ENCODE measurements around the gene GNB1L.

Gene GNB1L

DNA sequence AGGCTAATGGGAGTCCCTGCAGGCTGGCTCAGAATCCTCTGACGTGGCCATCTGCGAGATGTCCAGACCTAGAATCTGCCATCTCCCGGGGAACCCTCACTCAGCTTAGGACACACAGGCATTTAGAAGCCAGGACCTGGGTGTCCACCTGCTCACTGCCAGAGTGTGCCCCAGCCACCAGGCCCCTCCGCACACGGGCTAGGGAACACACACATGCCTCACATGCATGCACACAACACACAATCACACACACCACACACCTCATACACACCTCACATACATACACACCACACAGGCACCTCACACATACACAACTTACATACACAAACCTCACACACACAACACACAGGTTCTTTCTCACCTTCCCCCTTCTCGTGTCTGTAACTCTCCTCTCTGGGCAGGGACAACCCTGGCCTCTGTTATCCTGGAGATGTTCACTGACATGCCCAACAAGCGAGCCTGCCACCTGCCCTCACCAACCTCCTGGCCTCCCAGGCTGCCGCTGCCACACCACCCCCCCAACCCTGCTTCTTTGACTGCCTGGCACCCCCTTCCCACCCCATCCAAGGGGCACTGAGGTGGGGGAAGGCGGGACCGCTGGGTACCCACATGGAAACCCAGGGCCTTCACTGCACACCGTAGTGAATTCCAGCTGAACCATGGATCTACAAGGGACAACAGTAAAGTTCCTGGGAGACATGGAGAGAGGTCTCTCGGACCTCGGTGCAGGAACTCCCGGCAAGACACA lies 38.1 kb downstream of the GNB1L start:
- TF ChIP-seq, protein P1, sequence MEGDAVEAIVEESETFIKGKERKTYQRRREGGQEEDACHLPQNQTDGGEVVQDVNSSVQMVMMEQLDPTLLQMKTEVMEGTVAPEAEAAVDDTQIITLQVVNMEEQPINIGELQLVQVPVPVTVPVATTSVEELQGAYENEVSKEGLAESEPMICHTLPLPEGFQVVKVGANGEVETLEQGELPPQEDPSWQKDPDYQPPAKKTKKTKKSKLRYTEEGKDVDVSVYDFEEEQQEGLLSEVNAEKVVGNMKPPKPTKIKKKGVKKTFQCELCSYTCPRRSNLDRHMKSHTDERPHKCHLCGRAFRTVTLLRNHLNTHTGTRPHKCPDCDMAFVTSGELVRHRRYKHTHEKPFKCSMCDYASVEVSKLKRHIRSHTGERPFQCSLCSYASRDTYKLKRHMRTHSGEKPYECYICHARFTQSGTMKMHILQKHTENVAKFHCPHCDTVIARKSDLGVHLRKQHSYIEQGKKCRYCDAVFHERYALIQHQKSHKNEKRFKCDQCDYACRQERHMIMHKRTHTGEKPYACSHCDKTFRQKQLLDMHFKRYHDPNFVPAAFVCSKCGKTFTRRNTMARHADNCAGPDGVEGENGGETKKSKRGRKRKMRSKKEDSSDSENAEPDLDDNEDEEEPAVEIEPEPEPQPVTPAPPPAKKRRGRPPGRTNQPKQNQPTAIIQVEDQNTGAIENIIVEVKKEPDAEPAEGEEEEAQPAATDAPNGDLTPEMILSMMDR (IDR thresholded peaks at IDR 0.05): no peak

DNA sequence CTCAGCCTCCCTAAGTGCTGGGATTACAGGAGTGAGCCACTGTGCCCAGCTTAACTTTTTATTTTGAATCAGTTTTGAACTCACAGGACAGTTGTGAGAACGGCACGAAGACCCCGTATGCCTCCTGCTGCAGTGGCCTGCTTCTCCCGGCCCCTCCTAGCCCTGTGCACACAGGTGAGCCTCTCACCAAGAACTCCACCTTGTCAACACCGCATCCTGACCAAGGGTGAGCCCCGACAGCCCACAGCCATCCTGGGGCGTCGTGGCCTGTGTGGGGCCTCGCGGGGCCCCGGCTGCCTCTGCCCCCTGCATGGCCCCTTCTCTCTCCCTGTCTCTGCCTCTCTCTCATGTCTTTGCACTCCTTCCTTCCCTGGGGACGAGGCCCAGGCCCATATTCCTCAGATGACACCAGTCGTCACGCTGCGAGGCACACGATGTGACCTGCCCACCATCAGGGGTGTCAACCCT lies 38.8 kb downstream of the GNB1L start:
- TF ChIP-seq, protein P1 (IDR thresholded peaks at IDR 0.05): no peak

DNA sequence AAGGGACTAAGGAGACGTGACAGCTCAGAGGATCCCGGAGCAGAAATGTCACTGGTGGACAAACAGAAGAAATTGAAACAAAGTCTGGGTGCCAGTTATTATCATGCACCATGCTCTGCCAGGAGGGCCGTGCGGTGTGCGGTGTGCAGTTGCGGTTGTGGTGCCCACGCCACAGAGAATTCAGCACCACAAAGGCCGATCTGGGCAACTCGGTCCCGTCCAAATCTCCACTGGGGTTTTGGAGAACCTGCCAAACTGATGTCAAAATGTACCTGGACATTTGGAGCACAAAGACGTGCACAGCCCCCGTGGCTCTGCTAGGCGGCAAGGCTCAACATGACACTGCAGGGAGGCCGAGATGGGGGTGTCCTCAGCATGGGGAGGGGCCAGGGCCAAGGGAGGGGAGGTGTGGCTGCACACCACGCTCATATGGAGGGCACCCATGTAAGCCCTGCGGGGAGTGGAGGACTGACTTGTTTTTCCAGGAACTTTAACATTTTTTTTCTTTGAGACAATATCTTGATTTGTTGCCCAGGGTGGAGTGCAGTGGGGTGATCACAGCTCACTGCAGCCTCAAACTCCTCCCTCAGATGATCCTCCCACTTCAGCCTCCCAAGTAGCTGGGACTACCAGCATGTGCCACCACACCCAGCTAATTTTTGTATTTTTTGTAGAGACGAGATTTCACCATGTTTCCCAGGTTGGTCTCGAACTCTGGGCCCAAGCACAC lies 39.4 kb downstream of the GNB1L start:
- TF ChIP-seq, protein P1 (IDR thresholded peaks at IDR 0.05): no peak

DNA sequence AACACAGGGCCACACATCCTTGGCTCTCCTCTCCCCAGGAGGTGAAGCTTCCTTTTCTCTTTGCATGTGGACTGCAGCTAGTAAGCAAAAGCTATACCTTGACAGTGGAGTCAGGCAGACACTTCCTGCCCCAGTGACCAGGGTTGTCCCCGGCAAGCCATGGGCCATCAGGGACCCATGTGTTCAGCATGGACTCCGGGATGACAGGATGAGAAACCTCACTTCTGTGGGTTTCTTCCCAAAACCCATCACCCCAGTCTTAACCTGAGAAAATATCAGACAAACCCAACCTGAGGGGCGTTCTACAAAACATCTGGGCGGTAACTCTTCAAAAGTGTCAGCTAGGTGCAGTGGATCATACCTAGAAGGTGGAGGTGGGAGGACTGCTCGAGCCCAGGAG lies 40.2 kb downstream of the GNB1L start:
- TF ChIP-seq, protein P1 (IDR thresholded peaks at IDR 0.05): no peak

DNA sequence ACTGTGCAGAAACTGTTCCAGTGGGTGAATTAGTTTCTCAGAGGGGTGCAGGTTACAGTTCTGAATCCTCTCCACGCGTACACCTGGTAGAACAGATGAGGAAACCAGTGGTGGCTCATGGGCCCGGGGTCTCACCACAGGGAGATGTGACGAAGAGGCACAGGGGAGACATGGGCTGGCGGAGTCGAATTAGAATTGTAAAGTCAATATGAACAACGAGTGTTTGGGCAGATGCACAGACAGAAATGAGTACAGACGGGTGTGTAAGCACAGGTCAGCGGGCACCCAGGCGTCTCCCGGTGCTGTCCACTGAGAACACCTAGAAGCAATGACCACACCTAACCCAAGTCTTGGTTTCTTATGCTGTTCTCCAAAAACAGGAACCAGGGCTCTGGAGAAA lies 41.8 kb downstream of the GNB1L start:
- TF ChIP-seq, protein P1 (IDR thresholded peaks at IDR 0.05): no peak

DNA sequence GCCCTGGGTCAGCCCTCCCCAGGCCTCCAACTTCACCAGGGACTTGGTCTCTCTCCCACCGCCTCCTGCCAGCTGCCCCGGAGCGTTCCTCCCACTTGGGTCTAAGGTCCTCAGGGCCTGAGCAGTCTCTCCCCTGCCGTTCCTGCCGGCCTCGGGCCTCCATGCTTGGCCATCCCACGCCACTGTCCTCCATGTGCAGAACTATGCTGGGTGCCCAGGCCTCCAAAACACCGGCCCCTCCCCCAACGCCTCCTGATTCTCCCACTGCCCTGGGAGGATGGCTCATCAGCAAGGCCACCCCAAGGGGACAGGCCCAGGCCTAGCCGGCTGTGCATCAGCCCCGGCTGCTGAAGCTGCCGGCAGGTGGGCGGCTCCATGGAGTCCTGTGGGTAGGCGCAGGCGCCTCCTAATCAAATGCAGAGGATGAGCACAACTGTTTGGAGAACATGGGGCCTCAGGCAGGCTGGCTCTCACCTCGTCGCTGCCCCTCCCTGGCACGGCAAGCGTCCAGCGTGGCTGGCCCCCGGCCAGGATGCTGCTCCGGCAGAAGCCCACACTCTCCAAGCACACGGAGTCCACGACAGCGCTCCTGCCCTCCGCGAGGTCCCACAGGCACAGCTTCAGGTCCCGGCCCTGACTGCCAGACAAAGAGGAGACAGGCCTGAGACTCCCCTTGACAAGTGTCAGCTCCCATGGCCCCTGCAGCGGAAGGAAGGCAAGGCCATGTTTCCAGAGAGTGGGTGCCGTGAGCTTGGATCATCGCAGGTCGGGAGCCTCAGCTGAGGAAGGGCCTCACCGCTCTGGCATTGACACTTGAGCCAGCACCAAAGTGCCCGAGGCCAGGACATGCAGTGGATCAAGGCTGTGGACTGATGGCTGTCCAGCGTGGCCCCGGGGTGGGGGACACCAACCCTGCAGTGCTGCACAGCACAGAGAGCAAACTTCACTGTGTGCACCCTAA lies 42.6 kb downstream of the GNB1L start:
- TF ChIP-seq, protein P1 (IDR thresholded peaks at IDR 0.05): no peak

DNA sequence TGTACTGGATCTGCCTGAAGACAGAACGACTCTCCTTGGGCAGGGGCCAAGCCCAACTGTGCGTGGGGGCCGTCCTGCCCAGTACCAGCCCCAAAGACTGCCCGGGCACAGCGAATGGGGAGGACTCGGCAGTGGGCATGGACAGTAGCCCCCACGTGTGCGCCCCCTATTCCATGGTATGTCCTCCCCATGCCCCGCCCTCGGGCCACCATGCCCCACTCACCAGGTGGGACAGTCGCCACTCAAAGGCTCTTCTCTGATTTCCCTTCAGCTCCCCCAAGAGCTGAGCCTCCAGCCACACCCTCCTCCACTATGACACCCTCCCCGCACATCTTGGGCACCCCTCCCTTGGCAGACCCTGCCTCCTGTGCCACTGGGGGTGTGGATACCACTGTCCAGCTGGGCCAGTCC lies 43.5 kb downstream of the GNB1L start:
- TF ChIP-seq, protein P1 (IDR thresholded peaks at IDR 0.05): no peak
